GM12874 (cell line): Measurements from ENCODE around the gene ARL10.

Experiments
- TF ChIP-seq, protein P1 (sequence below): IDR thresholded peaks from 2 replicates; pipeline ENCODE4 v1.5.1; 2011; ENCODE audit warnings: low read depth, mild to moderate bottlenecking, control low read depth, low read length, moderate library complexity; ENCODE audit not compliant: insufficient read depth

ARL10 gene

GRCh38 chr5:176387384-176387925 is 22.2 kb downstream of the ARL10 start:
- TF ChIP-seq, protein P1, sequence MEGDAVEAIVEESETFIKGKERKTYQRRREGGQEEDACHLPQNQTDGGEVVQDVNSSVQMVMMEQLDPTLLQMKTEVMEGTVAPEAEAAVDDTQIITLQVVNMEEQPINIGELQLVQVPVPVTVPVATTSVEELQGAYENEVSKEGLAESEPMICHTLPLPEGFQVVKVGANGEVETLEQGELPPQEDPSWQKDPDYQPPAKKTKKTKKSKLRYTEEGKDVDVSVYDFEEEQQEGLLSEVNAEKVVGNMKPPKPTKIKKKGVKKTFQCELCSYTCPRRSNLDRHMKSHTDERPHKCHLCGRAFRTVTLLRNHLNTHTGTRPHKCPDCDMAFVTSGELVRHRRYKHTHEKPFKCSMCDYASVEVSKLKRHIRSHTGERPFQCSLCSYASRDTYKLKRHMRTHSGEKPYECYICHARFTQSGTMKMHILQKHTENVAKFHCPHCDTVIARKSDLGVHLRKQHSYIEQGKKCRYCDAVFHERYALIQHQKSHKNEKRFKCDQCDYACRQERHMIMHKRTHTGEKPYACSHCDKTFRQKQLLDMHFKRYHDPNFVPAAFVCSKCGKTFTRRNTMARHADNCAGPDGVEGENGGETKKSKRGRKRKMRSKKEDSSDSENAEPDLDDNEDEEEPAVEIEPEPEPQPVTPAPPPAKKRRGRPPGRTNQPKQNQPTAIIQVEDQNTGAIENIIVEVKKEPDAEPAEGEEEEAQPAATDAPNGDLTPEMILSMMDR: no peak

DNA sequence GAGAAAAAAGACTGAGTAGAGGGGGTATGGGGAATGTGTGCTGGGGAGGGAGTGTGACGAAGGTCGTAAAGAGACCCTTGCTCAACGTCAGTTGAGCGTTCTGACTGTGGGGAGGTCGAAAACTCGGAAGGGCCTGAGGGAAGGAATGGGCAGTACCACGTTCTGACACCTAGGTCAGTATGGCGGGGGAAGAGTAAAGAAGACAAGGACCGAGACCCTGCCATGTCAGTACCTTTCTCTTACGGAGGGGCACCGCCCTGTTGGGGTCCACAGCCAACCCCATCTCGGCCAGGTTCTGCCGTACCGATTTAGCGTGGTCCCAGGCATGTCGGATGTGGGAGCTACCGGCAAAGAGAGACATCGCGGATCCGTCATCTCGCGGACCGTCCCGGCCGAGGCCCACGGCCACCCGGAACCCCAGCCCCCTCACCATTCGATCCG is 22.7 kb downstream of the ARL10 start:
- TF ChIP-seq, protein P1: no peak

GRCh38 chr5:176388444-176389134 is 23.3 kb downstream of the ARL10 start, which contains the start of the genes HIGD2A and NOP16:
Gene HIGD2A (plus strand): TSS chr5:176388751. CDS start chr5:176388820, 69 bp downstream.
Gene NOP16 (minus strand): TSS chr5:176388598. CDS start chr5:176388539, 59 bp downstream.
- TF ChIP-seq, protein P1: no peak

GRCh38 chr5:176389135-176390123 is 24.1 kb downstream of the ARL10 start:
- TF ChIP-seq, protein P1: no peak

DNA sequence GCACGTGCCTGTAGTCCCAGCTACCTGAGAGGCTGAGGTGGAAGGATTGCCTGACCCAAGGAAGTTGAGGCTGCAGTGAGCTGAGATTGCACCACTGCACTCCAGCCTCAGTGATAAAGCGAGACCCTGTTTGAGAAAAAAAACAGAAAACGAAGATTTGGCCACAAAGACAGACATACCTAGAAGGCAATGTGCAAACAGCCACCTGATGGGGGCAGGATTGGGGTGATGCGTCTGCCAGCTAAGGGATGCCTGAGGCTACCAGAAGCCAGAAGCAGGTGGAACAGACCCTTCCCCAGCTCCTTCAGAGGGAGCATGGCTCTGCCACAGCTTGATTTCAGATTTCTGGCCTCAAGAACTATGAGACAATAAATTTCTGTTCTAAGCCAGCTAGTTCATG is 26.2 kb downstream of the ARL10 start:
- TF ChIP-seq, protein P1: no peak

DNA sequence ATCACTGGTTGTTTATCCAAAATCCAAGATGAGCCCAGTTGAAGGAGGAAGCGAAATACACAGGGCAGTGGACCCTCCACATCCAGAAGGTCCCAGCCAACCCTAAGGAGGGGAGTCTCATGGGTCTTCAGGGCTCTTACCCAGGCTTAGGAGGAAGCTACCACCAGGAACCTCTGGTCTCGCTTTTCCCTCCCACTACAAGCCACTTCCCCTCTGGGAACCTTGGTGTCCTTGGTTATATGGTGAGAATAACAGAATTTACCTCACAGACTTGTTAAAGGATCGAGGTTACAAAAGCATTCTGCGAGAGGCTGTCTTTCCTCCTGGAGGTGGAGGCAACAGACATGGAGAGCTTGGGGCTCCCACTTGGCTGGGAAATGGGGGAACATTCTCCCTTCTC is 26.7 kb downstream of the ARL10 start:
- TF ChIP-seq, protein P1: no peak

- TF ChIP-seq, protein P1: no peak
Measured at GRCh38 chr5:176392526-176392925, 27.2 kb downstream of the ARL10 start.
